ENCODE results near the gene PDCD1.

Gene PDCD1

DNA sequence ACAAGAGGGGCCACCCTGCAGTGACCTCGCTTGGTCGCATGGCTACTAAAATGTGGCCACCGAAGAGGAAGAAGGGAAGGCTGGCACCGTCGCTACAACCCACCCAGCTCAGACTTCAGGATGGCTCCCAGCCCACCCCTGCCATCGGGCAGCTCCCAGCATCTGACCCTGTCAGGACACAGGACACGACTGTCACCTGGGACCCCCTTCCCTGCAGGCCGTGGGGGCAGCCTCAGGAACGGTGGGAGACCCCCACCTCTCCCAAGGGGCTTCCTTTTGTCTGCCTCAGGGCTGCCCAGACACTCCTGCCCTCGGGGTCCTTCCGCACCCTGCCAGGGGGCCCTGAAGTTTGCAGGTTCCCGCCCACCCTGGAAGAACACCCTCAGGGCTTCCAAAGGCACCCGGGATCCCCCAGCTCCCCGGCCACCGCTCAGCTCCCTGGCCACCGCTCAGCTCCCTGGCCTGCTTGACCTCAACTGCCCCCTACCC lies 18.5 kb upstream of the PDCD1 start:
- DNase-seq: no peak

DNA sequence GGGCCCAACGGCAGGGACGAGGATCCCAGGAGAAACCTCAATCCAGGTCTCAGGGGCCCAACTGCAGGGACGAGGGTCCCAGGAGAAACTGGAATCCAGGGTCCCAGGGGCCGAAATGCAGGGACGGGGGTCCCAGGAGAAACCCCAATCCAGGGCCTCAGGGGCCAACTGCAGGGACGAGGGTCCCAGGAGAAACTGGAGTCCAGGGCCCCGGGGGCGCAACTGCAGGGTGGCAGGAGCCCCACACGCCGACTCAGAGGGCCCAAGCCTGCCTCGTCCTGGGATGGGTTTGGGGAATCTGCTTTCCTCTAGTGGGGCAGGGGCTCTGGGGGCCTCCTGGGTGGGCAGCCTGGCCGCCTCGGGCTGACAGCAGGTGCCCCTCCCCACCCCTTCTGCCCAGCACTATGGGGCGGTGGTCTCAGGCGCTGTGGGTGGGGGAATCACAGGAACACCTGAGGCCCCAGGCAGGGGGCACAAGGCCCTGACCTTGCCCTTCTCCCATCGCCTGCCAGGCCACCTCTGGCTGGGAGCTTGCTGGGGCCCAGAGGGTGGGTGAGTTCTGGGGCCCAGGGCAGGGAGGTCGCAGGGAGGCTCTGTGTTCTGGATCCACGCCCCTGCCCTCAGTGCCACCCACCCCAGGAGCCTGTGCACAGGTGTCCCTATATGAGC lies 18.0 kb upstream of the PDCD1 start:
- no peak for DNase-seq

- DNase-seq: peak; percentile 26
Measured at GRCh38 chr2:241875754-241876527, 17.2 kb upstream of the PDCD1 start.

DNA sequence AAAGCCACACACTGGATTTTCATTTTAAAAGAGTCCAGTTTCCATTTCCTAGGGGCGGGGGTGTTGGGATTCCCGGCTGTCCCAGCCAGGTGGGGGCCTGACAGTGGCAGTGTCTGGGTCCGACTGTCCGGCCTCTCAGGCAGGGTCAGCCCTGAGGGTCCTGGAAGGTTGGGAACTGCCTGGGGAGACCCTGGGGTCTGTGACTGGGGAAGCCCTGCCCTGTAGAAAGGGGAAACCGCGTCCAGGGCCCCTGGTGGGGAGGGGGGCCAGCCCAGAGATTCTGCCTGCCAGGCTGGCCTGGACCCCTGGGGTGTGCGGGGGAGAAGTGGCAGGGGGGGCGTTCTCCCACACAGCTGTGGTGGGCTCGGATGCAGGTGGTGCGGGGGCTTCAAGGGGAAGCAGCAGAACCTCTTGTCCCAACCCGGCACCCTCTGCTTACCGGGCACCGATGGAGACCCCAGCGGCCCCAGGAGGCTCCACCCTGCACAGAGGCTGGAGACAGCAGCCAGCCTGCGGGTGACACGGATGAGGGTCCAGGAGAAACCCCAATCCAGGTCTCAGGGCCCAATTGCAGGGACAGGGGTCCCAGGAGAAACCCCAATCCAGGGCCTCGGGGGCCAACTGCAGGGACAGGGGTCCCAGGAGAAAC lies 15.7 kb upstream of the PDCD1 start:
- no peak for DNase-seq

DNA sequence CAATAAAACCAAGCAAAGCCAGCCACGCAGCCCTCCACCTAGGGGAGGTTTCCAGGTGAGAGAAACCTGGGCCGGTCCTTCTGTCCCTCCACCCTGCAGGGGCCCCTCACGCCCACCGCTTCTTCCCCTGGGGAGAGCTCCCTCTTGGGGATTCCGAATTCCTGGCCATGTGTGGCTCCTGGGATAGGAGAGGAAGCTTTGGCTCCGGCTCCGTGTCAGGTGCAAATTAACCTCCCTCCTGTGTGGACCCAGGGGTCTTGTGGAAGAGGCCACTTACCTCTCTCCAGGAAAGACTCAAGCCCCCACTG lies 15.1 kb upstream of the PDCD1 start:
- DNase-seq: no peak

DNA sequence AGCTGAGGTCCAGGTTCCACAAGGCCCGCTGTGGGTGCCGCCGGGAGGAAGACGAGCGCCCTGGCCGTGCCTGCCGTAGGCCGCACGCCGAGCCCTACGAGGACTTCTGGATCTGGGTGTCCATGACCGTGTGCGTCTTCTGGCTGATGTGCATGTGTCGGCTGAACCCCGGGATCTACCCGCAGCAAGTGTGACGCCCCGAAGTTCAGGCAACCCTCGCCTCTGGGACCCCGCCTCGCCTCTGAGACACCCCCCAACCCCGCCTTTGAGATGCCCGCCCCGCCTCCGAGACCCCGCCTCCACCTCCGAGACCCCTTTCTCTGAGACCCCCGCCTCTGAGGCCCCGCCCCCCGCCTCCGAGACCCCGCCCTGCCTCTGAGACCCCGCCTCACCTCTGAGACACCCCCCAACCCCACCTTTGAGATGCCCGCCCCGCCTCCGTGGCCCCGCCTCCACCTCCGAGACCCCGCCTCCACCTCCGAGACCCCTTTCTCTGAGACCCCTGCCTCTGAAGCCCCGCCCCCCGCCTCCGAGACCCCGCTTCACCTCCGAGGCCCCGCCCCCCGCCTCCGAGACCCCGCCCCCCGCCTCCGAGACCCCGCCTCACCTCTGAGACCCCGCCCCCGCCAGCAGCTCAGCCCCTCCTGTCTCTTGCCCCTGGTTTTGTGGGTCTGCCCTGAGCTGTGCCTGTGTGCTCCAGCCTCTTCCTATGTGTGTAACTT lies 14.5 kb upstream of the PDCD1 start:
- DNase-seq: no peak

DNA sequence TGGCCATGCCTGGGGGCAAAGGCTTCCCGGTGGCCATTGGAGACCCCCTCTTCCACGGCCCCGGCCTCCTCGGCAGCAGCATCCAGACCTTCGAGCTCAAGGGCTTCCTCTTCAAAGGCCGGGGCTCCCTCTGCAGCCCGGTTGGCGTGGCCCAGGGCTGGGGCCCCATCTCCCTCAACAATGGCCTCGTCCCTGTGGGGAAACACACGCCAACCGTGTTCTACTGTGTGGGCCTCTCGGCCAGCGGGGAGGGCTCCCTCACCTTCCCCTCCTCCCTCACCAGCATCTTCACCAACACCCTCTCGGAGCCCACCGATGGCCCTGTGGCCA lies 13.6 kb upstream of the PDCD1 start:
- no peak for DNase-seq

DNA sequence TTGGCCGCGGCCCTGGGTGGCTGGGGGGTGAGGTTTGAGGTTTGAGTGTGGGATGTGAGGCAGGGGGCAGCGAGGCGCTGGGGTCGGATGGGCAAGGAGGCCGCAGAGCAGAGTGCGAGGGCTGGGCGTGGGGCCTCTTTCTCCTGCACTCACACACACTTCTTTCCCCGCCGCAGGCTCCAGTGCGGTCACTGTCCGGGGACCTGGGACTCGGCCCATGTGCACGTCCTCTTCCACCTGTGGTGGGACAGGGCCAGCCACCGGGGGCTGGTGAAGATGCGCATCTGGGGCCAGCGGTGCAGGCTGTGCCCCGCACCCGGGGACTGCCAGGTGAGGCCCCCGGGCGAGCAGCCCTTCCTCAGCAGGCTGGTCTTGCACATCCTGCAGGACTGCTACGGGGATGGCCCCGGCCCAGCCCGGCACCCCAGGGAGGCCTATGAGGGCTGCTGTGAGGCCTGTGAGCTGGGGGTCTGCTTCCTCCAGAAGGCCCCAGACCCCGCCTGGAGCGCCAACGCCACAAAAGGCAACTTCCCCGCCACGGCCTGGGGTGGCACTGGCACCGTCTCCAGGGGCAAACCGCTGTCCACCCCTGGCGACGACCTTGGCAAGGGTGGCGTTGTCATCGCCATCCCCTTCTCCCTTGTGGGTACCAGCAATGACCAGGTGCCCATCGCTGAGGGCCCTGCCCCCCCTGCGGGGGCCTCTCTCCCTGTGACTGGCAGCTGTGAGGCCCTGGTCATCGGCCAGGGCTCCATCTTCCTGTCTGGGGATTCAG lies 13.0 kb upstream of the PDCD1 start:
- no peak for DNase-seq

DNA sequence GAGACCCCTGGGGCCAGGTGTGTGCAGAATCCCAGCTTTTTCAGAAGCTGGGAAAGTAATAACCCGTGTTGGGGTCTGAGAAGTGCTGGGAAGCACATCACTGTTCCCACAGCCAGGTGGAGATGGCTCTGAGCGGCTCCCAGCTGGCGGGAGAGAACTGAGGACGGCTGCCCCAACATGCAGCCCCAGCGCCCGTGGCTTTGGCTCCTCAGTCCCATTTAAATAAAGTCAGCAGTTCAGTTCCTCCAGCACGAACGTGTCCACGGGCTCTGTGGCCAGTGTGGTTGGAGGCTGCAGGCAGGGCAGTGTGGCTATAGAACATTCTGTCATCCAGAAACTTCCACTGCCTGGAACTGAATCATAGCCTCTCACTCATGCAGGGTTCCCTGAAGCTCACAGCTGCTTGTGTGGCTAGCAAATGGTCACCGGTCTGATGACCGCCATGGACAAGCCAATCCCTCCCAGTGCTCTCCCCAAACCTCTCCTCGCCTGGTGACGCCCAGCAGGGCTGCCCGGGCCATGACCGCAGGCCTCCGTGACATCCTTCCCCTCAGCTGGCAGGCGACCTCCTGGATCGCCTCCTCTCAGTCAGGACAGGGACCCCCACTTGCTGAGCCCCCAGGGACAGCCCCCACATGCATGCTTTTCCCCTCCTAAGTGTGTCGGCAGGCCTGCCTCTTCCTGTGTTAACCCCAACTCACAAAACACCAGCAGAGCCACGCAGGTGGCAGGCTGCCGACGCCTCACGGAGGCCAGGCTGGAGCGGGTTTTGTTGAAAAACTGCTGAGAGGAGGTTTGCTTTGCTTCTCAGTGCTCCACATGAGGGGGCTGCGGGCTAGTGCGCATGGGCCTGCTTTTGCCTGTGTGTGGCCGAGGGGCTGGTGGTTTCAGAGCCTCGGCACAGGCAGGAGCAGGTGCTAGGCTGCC lies 12.2 kb upstream of the PDCD1 start:
- no peak for DNase-seq

DNA sequence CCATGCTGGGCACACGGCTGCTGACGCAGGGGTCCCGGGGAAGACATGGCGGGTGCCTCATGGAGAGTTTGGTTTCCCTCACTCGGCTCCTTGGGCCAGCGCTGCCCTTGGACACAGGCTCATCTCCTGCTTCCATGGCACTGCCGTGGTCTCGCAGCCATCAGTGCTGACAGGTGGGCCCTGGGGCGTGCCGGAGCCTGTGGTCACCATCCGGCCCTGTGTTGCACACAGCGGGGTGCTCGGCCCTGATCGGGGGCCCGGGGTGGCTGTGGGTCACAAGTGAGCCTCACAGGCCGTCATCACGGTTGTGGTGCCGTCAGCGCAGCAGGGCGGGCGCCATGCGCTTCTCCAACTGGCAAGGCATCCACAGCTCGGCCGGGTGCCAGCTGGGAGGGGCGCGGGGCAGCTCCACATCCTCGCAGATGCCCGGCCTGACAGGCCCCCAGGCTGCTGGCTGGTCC lies 11.4 kb upstream of the PDCD1 start:
- no peak for DNase-seq

DNA sequence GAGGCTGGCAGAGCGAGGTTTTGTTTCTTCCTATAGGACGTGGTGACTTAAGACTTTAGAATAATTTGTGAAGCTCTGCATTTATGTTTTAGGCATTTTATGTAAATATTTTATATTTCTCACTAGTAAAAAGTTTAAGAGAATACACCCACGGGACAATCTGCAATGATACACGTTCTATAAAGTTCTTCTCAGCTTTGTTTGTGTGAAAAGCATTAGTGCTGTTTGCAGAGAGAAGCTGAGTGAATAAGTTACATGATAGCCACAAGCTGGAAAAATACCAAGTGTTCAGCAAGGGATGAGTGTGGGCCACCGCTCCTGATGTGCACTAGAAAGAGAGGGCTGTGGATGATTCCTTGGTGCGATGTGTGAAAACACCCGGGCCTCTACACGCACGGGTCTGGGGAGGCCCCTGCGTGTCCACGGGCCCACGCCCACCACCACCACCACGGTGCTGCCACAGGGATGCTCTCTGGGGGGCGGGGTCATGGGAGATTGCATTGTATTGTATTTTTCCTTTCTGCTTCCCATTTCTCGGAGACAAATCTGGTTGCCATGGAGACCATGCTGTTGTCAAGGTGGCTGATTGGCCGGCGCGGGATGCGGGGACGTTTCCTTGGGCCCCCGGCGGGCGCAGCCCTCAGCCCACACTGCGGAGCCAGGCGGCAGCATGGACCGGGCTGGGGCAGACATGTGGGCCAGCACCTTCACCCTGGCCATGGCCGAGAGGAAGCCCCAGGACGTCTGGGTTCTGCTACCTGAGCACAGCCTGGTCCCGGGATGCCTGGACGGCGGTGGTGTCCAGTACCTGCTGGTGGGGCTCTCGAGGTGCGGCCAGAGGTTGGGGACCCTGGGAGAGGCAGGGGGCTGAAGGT lies 10.6 kb upstream of the PDCD1 start, which contains the start of gene RTP5:
TSS of gene RTP5 (plus strand) at position 643 of the 875 bp plus-strand sequence. CDS start at position 671, 28 bp downstream.
- no peak for DNase-seq

GRCh38 chr2:241868661-241869081 lies 10.0 kb upstream of the PDCD1 start:
- DNase-seq: no peak

GRCh38 chr2:241867776-241868420 lies 9.2 kb upstream of the PDCD1 start:
- DNase-seq: no peak

- no peak for DNase-seq
Measured at GRCh38 chr2:241866790-241867645, 8.3 kb upstream of the PDCD1 start.

DNA sequence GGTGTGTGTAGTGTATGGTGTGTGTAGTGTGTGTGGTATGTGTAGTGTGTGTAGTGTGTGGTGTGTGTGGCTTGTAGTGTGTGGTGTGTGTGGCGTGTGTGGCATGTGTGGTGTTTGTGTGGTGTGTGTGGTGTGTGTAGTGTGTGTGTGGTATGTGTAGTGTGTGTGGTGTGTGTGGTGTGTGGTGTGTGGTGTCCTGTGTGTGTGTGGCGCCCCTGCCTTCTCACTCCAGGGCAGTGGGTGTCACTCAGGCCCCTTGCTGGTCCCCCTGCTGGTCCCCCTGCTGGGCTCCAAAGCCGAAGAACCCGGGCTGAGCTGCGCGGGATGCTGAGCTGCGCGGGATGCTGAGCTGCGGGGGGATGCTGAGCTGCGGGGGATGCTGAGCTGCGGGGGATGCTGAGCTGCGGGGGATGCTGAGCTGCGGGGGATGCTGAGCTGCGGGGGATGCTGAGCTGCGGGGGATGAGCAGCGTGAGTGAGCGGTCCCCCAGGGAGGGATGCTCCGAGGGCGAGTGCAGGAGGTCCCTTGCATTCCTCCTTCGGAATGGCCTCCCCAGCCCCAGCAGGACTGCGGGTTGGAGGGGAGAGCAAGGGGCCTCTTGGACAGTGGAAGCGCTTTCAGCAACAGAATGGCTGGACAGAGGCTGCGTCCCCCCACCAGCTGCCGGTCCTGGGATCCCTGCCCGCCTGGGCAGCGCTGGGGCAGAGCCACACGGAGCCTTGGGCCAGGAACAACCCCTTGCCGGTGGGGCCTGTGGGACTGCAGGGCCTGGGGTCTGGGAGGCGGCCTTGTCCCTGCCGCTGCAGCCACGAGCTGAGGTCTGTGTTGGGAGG lies 7.5 kb upstream of the PDCD1 start:
- no peak for DNase-seq

GRCh38 chr2:241865416-241865956 lies 6.8 kb upstream of the PDCD1 start:
- no peak for DNase-seq

- DNase-seq: no peak
Measured at GRCh38 chr2:241864850-241865213, 6.1 kb upstream of the PDCD1 start.

All from NCI-H2029 (cell line).